ENCODE results near the gene CDC5L.
A peak's percentile ranks its signal among the peaks of the same experiment; 100 is the strongest.
"Not testable (repeated sequence)": the region's sequence is repeated elsewhere in the genome, so short reads cannot be mapped to it uniquely, and the experiment has no call there.

The CDC5L gene

GRCh38 chr6:44422531-44422930, 35.0 kb downstream of the CDC5L start:
- DNase-seq, result no peak

GRCh38 chr6:44423306-44423705, 35.8 kb downstream of the CDC5L start:
- no peak for DNase-seq

GRCh38 chr6:44425951-44426350, 38.4 kb downstream of the CDC5L start:
- DNase-seq, result no peak

- DNase-seq, result no peak
These were observed 41.2 kb downstream of the CDC5L start for GRCh38 chr6:44428682-44429081.

GRCh38 chr6:44430326-44430725, 42.8 kb downstream of the CDC5L start:
- DNase-seq, result no peak

- DNase-seq, result peak; percentile 26
These were observed 43.7 kb downstream of the CDC5L start for GRCh38 chr6:44431118-44431725.

GRCh38 chr6:44432227-44432626, 44.7 kb downstream of the CDC5L start:
- no peak for DNase-seq

GRCh38 chr6:44432726-44433125, 45.2 kb downstream of the CDC5L start:
- no peak for DNase-seq

GRCh38 chr6:44435500-44435899, 48.0 kb downstream of the CDC5L start:
- DNase-seq, result no peak

GRCh38 chr6:44438827-44439226, 51.3 kb downstream of the CDC5L start:
- DNase-seq, result no peak

GRCh38 chr6:44439270-44440045, 52.0 kb downstream of the CDC5L start:
- DNase-seq, result no peak

- DNase-seq, result no peak
These were observed 53.8 kb downstream of the CDC5L start for GRCh38 chr6:44441091-44441855.

- DNase-seq, result no peak
These were observed 54.7 kb downstream of the CDC5L start for GRCh38 chr6:44442236-44442635.

- no peak for DNase-seq
These were observed 55.4 kb downstream of the CDC5L start for GRCh38 chr6:44442833-44443444.

- no peak for DNase-seq
These were observed 57.3 kb downstream of the CDC5L start for GRCh38 chr6:44444853-44445252.

GRCh38 chr6:44446626-44447300, 59.3 kb downstream of the CDC5L start:
- DNase-seq, result no peak

GRCh38 chr6:44449181-44449580, 61.7 kb downstream of the CDC5L start:
- DNase-seq, result not testable (repeated sequence)

GRCh38 chr6:44451803-44452695, 64.5 kb downstream of the CDC5L start:
- no peak for DNase-seq

GRCh38 chr6:44452725-44453124, 65.2 kb downstream of the CDC5L start:
- DNase-seq, result no peak

GRCh38 chr6:44453146-44453545, 65.6 kb downstream of the CDC5L start:
- no peak for DNase-seq

GRCh38 chr6:44454198-44454597, 66.7 kb downstream of the CDC5L start:
- DNase-seq, result no peak
